ENCODE results near the gene INPP5D.
"Not testable (repeated sequence)": the region's sequence is repeated elsewhere in the genome, so short reads cannot be mapped to it uniquely, and the experiment has no call there.

Gene INPP5D

GRCh38 chr2:233200790-233201189, 140.6 kb downstream of the INPP5D start:
- H3K4me1 ChIP-seq (ENCODE audit: control insufficient read depth, insufficient read depth, low read length, unreplicated experiment); H3K79me2 ChIP-seq (ENCODE audit: control insufficient read depth, insufficient read depth, low read length, unreplicated experiment); H3K36me3 ChIP-seq (ENCODE audit: insufficient read depth, low read length); H3K4me3 ChIP-seq (ENCODE audit: low read depth, low read length); H3K27ac ChIP-seq (ENCODE audit: low read depth, low read length); H2AFZ ChIP-seq (ENCODE audit: low read length, unreplicated experiment): not testable (repeated sequence)
- peaks cover 15% of the 10 kb centered on the region for H3K27me3 ChIP-seq (ENCODE audit: insufficient read depth, low read length)

GRCh38 chr2:233201258-233202013, 141.3 kb downstream of the INPP5D start:
- no peak overlapping the region for H2AFZ ChIP-seq (ENCODE audit: low read length, unreplicated experiment)
- no peaks in the 10 kb centered on the region for H3K36me3 ChIP-seq (ENCODE audit: insufficient read depth, low read length)
- no peak overlapping the region for H3K4me3 ChIP-seq (ENCODE audit: low read depth, low read length)
- H3K27me3 ChIP-seq (ENCODE audit: insufficient read depth, low read length), result peaks cover 15% of the 10 kb centered on the region
- H3K4me1 ChIP-seq (ENCODE audit: control insufficient read depth, insufficient read depth, low read length, unreplicated experiment), result no peaks in the 10 kb centered on the region
- no peaks in the 10 kb centered on the region for H3K79me2 ChIP-seq (ENCODE audit: control insufficient read depth, insufficient read depth, low read length, unreplicated experiment)
- H3K27ac ChIP-seq (ENCODE audit: low read depth, low read length), result no peak overlapping the region

GRCh38 chr2:233202531-233202944, 142.4 kb downstream of the INPP5D start:
- H3K4me1 ChIP-seq (ENCODE audit: control insufficient read depth, insufficient read depth, low read length, unreplicated experiment), result no peaks in the 10 kb centered on the region
- H2AFZ ChIP-seq (ENCODE audit: low read length, unreplicated experiment), result no peak overlapping the region
- H3K36me3 ChIP-seq (ENCODE audit: insufficient read depth, low read length), result no peaks in the 10 kb centered on the region
- no peak overlapping the region for H3K4me3 ChIP-seq (ENCODE audit: low read depth, low read length)
- peaks cover 12% of the 10 kb centered on the region for H3K27me3 ChIP-seq (ENCODE audit: insufficient read depth, low read length)
- no peak overlapping the region for H3K27ac ChIP-seq (ENCODE audit: low read depth, low read length)
- H3K79me2 ChIP-seq (ENCODE audit: control insufficient read depth, insufficient read depth, low read length, unreplicated experiment), result no peaks in the 10 kb centered on the region

GRCh38 chr2:233203060-233203459, 142.9 kb downstream of the INPP5D start:
- Histone ChIP-seq H3K36me3 (ENCODE audit: insufficient read depth, low read length) (no peaks in the 10 kb centered on the region), H3K27ac (ENCODE audit: low read depth, low read length) (no peak overlapping the region), H2AFZ (ENCODE audit: low read length, unreplicated experiment) (no peak overlapping the region)

GRCh38 chr2:233204286-233204936, 144.3 kb downstream of the INPP5D start:
- peaks cover 10% of the 10 kb centered on the region for H3K27me3 ChIP-seq (ENCODE audit: insufficient read depth, low read length)
- no peak overlapping the region for H2AFZ ChIP-seq (ENCODE audit: low read length, unreplicated experiment)
- no peaks in the 10 kb centered on the region for H3K36me3 ChIP-seq (ENCODE audit: insufficient read depth, low read length)
- H3K79me2 ChIP-seq (ENCODE audit: control insufficient read depth, insufficient read depth, low read length, unreplicated experiment), result no peaks in the 10 kb centered on the region
- no peak overlapping the region for H3K27ac ChIP-seq (ENCODE audit: low read depth, low read length)
- peaks cover 15% of the 10 kb centered on the region for H3K4me1 ChIP-seq (ENCODE audit: control insufficient read depth, insufficient read depth, low read length, unreplicated experiment)
- H3K4me3 ChIP-seq (ENCODE audit: low read depth, low read length), result no peak overlapping the region

More at GRCh38 chr2:233203060-233203459, 142.9 kb downstream of the INPP5D start:
- peaks cover 10% of the 10 kb centered on the region for H3K27me3 ChIP-seq (ENCODE audit: insufficient read depth, low read length)
- H3K4me3 ChIP-seq (ENCODE audit: low read depth, low read length), result no peak overlapping the region
- H3K4me1 ChIP-seq (ENCODE audit: control insufficient read depth, insufficient read depth, low read length, unreplicated experiment), result peaks cover 3% of the 10 kb centered on the region
- no peaks in the 10 kb centered on the region for H3K79me2 ChIP-seq (ENCODE audit: control insufficient read depth, insufficient read depth, low read length, unreplicated experiment)

GRCh38 chr2:233208382-233209116, 148.4 kb downstream of the INPP5D start:
- no peak overlapping the region for H3K4me3 ChIP-seq (ENCODE audit: low read depth, low read length)
- no peak overlapping the region for H2AFZ ChIP-seq (ENCODE audit: low read length, unreplicated experiment)
- peaks cover 29% of the 10 kb centered on the region for H3K4me1 ChIP-seq (ENCODE audit: control insufficient read depth, insufficient read depth, low read length, unreplicated experiment)
- H3K27ac ChIP-seq (ENCODE audit: low read depth, low read length), result no peak overlapping the region
- H3K36me3 ChIP-seq (ENCODE audit: insufficient read depth, low read length), result no peaks in the 10 kb centered on the region
- no peaks in the 10 kb centered on the region for H3K27me3 ChIP-seq (ENCODE audit: insufficient read depth, low read length)
- H3K79me2 ChIP-seq (ENCODE audit: control insufficient read depth, insufficient read depth, low read length, unreplicated experiment), result no peaks in the 10 kb centered on the region

- no peak overlapping the region for H2AFZ ChIP-seq (ENCODE audit: low read length, unreplicated experiment)
- peaks cover 29% of the 10 kb centered on the region for H3K4me1 ChIP-seq (ENCODE audit: control insufficient read depth, insufficient read depth, low read length, unreplicated experiment)
- H3K4me3 ChIP-seq (ENCODE audit: low read depth, low read length), result no peak overlapping the region
- H3K79me2 ChIP-seq (ENCODE audit: control insufficient read depth, insufficient read depth, low read length, unreplicated experiment), result no peaks in the 10 kb centered on the region
- H3K27me3 ChIP-seq (ENCODE audit: insufficient read depth, low read length), result no peaks in the 10 kb centered on the region
- no peak overlapping the region for H3K27ac ChIP-seq (ENCODE audit: low read depth, low read length)
- H3K36me3 ChIP-seq (ENCODE audit: insufficient read depth, low read length), result no peaks in the 10 kb centered on the region
Observed at GRCh38 chr2:233209117-233209532, 149.0 kb downstream of the INPP5D start.

GRCh38 chr2:233209533-233210171, 149.5 kb downstream of the INPP5D start:
- Histone ChIP-seq H3K36me3 (ENCODE audit: insufficient read depth, low read length) (no peaks in the 10 kb centered on the region), H3K27me3 (ENCODE audit: insufficient read depth, low read length) (no peaks in the 10 kb centered on the region), H2AFZ (ENCODE audit: low read length, unreplicated experiment) (no peak overlapping the region), H3K4me3 (ENCODE audit: low read depth, low read length) (no peak overlapping the region), H3K4me1 (ENCODE audit: control insufficient read depth, insufficient read depth, low read length, unreplicated experiment) (peaks cover 29% of the 10 kb centered on the region), H3K79me2 (ENCODE audit: control insufficient read depth, insufficient read depth, low read length, unreplicated experiment) (no peaks in the 10 kb centered on the region), H3K27ac (ENCODE audit: low read depth, low read length) (no peak overlapping the region)

GRCh38 chr2:233210281-233210680, 150.1 kb downstream of the INPP5D start:
- no peak overlapping the region for H2AFZ ChIP-seq (ENCODE audit: low read length, unreplicated experiment)
- no peak overlapping the region for H3K27ac ChIP-seq (ENCODE audit: low read depth, low read length)
- H3K4me3 ChIP-seq (ENCODE audit: low read depth, low read length), result no peak overlapping the region
- no peaks in the 10 kb centered on the region for H3K79me2 ChIP-seq (ENCODE audit: control insufficient read depth, insufficient read depth, low read length, unreplicated experiment)
- H3K36me3 ChIP-seq (ENCODE audit: insufficient read depth, low read length), result no peaks in the 10 kb centered on the region
- no peaks in the 10 kb centered on the region for H3K27me3 ChIP-seq (ENCODE audit: insufficient read depth, low read length)
- H3K4me1 ChIP-seq (ENCODE audit: control insufficient read depth, insufficient read depth, low read length, unreplicated experiment), result peaks cover 29% of the 10 kb centered on the region

GRCh38 chr2:233210843-233211547, 150.9 kb downstream of the INPP5D start:
- Histone ChIP-seq H2AFZ (ENCODE audit: low read length, unreplicated experiment) (no peak overlapping the region), H3K4me3 (ENCODE audit: low read depth, low read length) (peak overlapping the region; percentile 54), H3K27ac (ENCODE audit: low read depth, low read length) (no peak overlapping the region), H3K79me2 (ENCODE audit: control insufficient read depth, insufficient read depth, low read length, unreplicated experiment) (no peaks in the 10 kb centered on the region), H3K4me1 (ENCODE audit: control insufficient read depth, insufficient read depth, low read length, unreplicated experiment) (peaks cover 29% of the 10 kb centered on the region), H3K36me3 (ENCODE audit: insufficient read depth, low read length) (no peaks in the 10 kb centered on the region), H3K27me3 (ENCODE audit: insufficient read depth, low read length) (no peaks in the 10 kb centered on the region)
